Osteocyte (in vitro differentiated cells): ENCODE data around the gene FNDC8. TPM values are rescaled to one million over a fixed set of nuclear protein-coding genes. Genes with fewer than 3 reads are reported as not detected.
A peak's percentile ranks its signal among the peaks of the same experiment; 100 is the strongest.

Experiments
- DNase-seq: peaks from one replicate; pipeline ENCODE4 v3.0.0; 2021; ENCODE audit warnings: mixed read lengths; ENCODE audit not compliant: unreplicated experiment; ENCODE audit errors: extremely low spot score
- H3K27ac Mint-ChIP-seq: one replicate; pipeline ENCODE4 v1.8.0; 2021; ENCODE audit warnings: mild to moderate bottlenecking, mixed read lengths; ENCODE audit not compliant: unreplicated experiment
- H3K27me3 Mint-ChIP-seq: one replicate; pipeline ENCODE4 v1.8.0; 2021; ENCODE audit warnings: mixed read lengths; ENCODE audit not compliant: unreplicated experiment
- H3K36me3 Mint-ChIP-seq: one replicate; pipeline ENCODE4 v1.8.0; 2021; ENCODE audit warnings: mixed read lengths; ENCODE audit not compliant: unreplicated experiment
- H3K4me1 Mint-ChIP-seq: one replicate; pipeline ENCODE4 v1.8.0; 2021; ENCODE audit warnings: mixed read lengths; ENCODE audit not compliant: unreplicated experiment
- H3K4me3 Mint-ChIP-seq: one replicate; pipeline ENCODE4 v1.8.0; 2021; ENCODE audit warnings: mild to moderate bottlenecking, moderate library complexity, mixed read lengths; ENCODE audit not compliant: unreplicated experiment
- H3K9me3 Mint-ChIP-seq: one replicate; pipeline ENCODE4 v1.8.0; 2021; ENCODE audit warnings: mixed read lengths; ENCODE audit not compliant: unreplicated experiment
- total RNA-seq: library from RNA; stranded (reverse); gene quantifications from 2 replicates; pipeline ENCODE4 v1.2.1, GENCODE V29; 2021
- TF ChIP-seq, protein P1 (sequence below): fragments of 200-600 bp; sonication (generic); IDR thresholded peaks from 2 replicates; pipeline ENCODE4 v1.5.0; 2021; ENCODE audit warnings: antibody characterized with exemption, mild to moderate bottlenecking, moderate library complexity

Gene FNDC8
- total RNA-seq, 1 donor from 2014 or later, result not detected

DNA sequence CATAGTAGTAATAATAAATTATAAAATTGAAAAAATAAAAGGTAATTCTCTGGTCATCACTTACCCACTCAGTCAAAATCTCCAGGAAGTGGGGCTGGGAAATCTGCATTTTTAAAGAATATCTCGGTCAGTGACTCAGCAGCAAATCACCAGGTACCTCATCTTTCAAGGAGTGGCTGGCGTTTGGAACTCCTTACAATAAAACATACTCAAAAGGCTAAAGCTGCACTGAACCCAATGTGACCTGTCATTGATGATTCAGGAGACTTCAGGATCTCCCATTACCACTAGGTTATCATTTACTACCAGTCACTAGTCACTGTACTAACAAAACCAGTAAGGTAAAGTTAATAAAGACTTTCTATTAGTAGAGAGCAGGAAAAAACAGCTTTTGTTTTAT lies 36.4 kb upstream of the FNDC8 start:
- H3K4me3 Mint-ChIP-seq, result no peak overlapping the region

DNA sequence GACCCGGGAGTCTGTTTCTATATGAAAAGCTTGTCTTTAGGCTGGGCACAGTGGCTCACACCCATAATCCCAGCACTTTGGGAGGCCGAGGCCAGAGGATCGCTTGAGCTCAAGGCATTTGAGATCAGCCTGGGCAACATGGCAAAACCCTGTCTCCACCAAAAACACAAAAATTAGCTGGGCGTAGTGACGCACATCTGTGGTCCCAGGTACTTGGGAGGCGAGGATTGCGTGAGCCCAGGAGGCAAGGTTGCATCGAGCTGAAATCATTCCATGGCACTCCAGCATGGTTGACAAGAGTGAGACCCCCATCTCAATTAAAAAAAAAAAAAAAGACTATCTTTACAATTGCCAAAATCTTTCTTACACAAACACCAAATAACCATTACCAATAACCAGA lies 35.3 kb upstream of the FNDC8 start:
- TF ChIP-seq, protein P1, sequence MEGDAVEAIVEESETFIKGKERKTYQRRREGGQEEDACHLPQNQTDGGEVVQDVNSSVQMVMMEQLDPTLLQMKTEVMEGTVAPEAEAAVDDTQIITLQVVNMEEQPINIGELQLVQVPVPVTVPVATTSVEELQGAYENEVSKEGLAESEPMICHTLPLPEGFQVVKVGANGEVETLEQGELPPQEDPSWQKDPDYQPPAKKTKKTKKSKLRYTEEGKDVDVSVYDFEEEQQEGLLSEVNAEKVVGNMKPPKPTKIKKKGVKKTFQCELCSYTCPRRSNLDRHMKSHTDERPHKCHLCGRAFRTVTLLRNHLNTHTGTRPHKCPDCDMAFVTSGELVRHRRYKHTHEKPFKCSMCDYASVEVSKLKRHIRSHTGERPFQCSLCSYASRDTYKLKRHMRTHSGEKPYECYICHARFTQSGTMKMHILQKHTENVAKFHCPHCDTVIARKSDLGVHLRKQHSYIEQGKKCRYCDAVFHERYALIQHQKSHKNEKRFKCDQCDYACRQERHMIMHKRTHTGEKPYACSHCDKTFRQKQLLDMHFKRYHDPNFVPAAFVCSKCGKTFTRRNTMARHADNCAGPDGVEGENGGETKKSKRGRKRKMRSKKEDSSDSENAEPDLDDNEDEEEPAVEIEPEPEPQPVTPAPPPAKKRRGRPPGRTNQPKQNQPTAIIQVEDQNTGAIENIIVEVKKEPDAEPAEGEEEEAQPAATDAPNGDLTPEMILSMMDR, result no peak
- no peaks in the 10 kb centered on the region for H3K27me3 Mint-ChIP-seq
- H3K4me1 Mint-ChIP-seq, result peaks cover 37% of the 10 kb centered on the region
- H3K27ac Mint-ChIP-seq, result no peak overlapping the region
- H3K9me3 Mint-ChIP-seq, result no peaks in the 10 kb centered on the region
- DNase-seq, result no peak
- H3K36me3 Mint-ChIP-seq, result no peaks in the 10 kb centered on the region
- H3K4me3 Mint-ChIP-seq, result no peak overlapping the region

More for the DNA sequence above, 36.4 kb upstream of the FNDC8 start:
- Mint-ChIP-seq H3K36me3 (no peaks in the 10 kb centered on the region), H3K4me1 (peaks cover 40% of the 10 kb centered on the region), H3K27me3 (no peaks in the 10 kb centered on the region), H3K27ac (no peak overlapping the region), H3K9me3 (no peaks in the 10 kb centered on the region)
- TF ChIP-seq, protein P1, result no peak
- no peak for DNase-seq

DNA sequence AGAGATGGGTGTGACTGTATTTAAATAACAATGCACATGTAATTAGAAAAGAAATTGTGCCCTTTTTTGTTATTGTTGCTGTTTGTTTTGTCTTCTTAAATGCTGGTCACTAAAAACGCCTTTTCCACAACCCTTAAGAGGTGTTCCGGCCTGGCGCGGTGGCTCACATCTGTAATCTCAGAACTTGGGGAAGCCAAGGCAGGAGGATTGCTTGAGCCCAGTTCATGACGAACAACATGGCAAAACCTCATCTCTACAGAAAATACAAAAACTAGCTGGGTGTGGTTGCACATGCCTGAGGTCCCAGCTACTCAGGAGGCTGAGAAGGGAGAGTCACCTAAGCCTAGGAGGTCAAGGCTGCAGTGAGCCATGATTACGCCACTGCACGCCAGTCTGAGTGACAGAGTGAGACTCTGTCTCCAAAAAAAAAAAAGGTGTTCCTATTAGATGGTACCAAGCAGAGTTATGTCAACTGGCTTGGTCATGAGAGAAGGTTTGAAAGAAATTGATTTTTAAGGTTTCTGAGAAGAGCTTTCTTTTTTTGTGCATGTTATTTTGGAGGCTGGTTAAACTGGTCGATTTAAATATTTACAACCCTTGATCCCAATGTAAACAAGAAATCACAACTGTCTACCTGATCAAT lies 34.4 kb upstream of the FNDC8 start:
- Mint-ChIP-seq H3K27me3 (no peaks in the 10 kb centered on the region), H3K36me3 (no peaks in the 10 kb centered on the region), H3K9me3 (no peaks in the 10 kb centered on the region), H3K27ac (peak overlapping the region; percentile 94), H3K4me3 (peak overlapping the region; percentile 88), H3K4me1 (peaks cover 35% of the 10 kb centered on the region)
- no peak for DNase-seq
- TF ChIP-seq, protein P1, result no peak

DNA sequence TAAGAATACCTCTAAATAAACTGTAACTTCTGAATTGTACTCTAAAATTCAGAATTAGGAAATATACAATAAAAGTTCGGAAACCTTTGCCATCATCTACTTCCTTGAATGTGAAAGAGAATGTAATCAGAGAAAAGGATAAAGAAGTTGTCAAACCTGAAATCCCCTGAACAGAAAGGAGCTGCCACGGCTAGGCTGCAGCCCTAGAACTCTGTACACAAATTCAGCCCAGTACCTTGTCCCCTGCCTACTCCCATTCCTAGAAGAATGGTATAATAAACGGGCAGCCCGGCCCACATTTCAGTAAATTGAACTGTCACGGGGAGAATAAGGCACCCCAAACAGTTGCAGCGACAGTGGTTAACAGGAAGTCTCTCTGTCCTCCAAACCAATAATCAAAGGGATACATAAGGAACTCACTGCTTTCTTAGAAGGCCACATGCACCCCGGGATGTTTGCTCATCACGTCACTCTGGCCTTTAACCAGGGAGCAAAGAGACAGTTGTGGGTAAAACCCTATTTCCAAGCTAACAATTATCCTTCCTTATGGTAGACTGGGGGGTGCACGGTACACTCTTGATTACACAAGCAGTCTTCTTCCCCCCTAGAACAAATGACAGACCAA lies 33.6 kb upstream of the FNDC8 start:
- peak overlapping the region; percentile 94 for H3K27ac Mint-ChIP-seq

DNA sequence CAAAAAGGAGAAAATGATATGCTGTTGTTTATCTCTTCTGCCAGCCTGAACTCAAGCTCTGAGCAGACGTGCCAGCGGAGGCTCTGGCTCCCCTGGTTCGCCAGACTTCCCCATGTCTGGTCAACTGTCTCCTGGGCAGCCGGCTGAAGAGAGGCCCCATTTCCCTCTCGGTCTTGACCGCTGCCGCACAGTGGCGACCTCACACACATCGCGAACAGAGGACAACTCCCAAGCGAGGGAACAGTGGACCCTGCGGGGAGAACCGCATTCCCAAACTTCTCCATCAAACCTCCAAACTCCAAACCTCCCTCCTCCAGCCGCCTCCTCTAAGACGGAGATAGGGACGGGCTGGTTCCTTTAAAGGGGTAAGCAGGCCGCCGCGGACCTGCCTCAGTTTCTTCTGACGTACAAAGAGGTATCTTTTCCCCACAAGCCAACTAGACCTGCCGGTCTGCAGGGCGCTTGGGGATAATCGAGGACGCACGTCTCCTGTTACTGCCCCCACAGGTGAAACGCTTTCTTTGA lies 33.0 kb upstream of the FNDC8 start:
- Mint-ChIP-seq H3K4me3 (peak overlapping the region; percentile 88), H3K27ac (peak overlapping the region; percentile 94), H3K4me1 (peaks cover 24% of the 10 kb centered on the region), H3K27me3 (no peaks in the 10 kb centered on the region), H3K36me3 (no peaks in the 10 kb centered on the region), H3K9me3 (no peaks in the 10 kb centered on the region)
- TF ChIP-seq, protein P1, result no peak
- DNase-seq, result no peak

More for the DNA sequence above, 33.6 kb upstream of the FNDC8 start:
- no peaks in the 10 kb centered on the region for H3K36me3 Mint-ChIP-seq
- no peaks in the 10 kb centered on the region for H3K27me3 Mint-ChIP-seq
- peaks cover 27% of the 10 kb centered on the region for H3K4me1 Mint-ChIP-seq
- no peak for DNase-seq
- no peaks in the 10 kb centered on the region for H3K9me3 Mint-ChIP-seq
- H3K4me3 Mint-ChIP-seq, result peak overlapping the region; percentile 88
- TF ChIP-seq, protein P1, result no peak
